ENCODE data around the gene PRKN. TPM values are rescaled to one million over a fixed set of nuclear protein-coding genes. Genes with fewer than 3 reads are reported as not detected.

PRKN gene
- total RNA-seq, 6 experiments from 2014 or later = 0.32 TPM; not detected in 5

GRCh38 chr6:162070639-162071038 is 656.9 kb downstream of the PRKN start:
- Mint-ChIP-seq H3K27ac (no peak overlapping the region), H3K9me3 (peaks cover 56% of the 10 kb centered on the region), H3K4me1 (ENCODE audit: low read depth) (no peaks in the 10 kb centered on the region), H3K4me3 (no peak overlapping the region), H3K36me3 (ENCODE audit: low read depth) (peaks cover 4% of the 10 kb centered on the region; the same call in 1 of the 2 replicates), H3K27me3 (ENCODE audit: insufficient read depth) (no peaks in the 10 kb centered on the region)
- TF ChIP-seq CTCF (IDR thresholded peaks at IDR 0.05) = no peak
- DNase-seq = no peak

DNA sequence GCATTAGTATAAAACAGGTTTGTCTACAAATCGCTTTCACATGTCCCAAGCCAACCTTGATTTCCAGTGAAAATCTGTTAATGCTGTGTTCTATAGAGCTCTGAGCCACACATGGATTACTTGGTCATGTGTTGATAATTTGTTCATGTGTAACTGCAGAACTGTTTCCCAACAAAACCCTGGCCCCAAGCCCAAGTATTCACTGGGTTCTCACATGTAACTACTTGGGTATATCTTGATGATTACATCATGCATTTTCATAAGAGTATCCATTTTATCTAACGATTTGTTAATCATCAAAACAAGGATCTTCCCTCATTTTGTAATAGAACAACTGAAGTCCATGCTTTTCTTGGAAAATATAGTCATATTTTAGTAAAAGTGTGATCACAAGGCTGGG is 657.6 kb downstream of the PRKN start:
- Mint-ChIP-seq H3K27ac (no peak overlapping the region), H3K9me3 (peaks cover 59% of the 10 kb centered on the region), H3K36me3 (ENCODE audit: low read depth) (peaks cover 4% of the 10 kb centered on the region; the same call in 1 of the 2 replicates), H3K4me1 (ENCODE audit: low read depth) (no peaks in the 10 kb centered on the region), H3K4me3 (no peak overlapping the region), H3K27me3 (ENCODE audit: insufficient read depth) (no peaks in the 10 kb centered on the region)
- DNase-seq = no peak
- no peak for TF ChIP-seq CTCF (IDR thresholded peaks at IDR 0.05)

- H3K4me1 Mint-ChIP-seq (ENCODE audit: low read depth) = no peaks in the 10 kb centered on the region
- H3K27ac Mint-ChIP-seq = no peak overlapping the region
- peaks cover 4% of the 10 kb centered on the region; the same call in 1 of the 2 replicates for H3K36me3 Mint-ChIP-seq (ENCODE audit: low read depth)
- no peaks in the 10 kb centered on the region for H3K27me3 Mint-ChIP-seq (ENCODE audit: insufficient read depth)
- peaks cover 68% of the 10 kb centered on the region for H3K9me3 Mint-ChIP-seq
- no peak overlapping the region for H3K4me3 Mint-ChIP-seq
- no peak for DNase-seq
- no peak for TF ChIP-seq CTCF (IDR thresholded peaks at IDR 0.05)
Observed at GRCh38 chr6:162068340-162068739, 659.2 kb downstream of the PRKN start.

DNA sequence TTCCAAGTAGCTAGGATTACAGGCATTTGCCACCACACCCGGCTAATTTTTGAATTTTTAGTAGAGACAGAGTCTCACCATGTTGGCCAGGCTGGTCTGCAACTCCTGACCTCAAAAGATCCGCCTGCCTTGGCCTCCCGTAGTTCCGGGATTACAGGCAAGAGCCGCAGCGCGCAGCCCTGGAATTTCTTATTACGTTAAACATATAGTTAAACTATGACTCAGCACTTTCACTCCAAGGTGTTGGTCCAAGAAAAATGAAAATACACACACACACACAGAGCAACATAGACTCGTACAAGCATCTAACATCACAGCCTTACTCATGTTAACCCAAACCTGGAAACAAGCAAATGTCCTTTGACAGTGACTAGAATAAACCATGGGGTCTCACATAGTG is 663.9 kb downstream of the PRKN start:
- peaks cover 46% of the 10 kb centered on the region for H3K9me3 Mint-ChIP-seq
- H3K27ac Mint-ChIP-seq = no peak overlapping the region
- H3K4me3 Mint-ChIP-seq = no peak overlapping the region

DNA sequence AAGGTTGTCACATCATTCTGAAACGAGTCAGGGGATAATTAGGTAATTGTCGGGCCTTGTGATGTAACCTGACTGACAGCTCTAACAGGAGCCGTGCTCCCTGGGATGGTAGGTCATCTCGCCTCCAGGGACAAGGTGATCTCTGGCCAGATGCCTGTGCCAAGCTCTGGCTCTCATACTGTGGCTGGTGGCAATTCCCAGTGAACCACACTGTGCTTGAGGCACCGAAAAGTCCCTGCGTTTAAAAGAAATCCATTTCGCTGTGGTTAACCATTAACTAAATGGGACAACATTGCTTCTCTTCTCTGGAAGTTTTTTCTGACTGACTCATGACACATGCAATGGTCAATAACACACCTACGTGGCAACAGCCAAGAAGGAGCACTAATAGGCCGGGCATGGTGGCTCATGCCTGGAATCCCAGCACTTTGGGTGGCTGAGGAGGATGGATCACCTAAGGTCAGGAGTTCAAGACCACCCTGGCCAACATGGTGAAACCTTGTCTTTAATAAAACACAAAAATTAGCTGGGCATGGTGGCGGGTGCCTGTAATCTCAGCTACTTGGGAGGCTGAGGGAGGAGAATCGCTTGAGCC is 669.2 kb downstream of the PRKN start:
- Mint-ChIP-seq H3K4me1 (ENCODE audit: low read depth) (no peaks in the 10 kb centered on the region), H3K27me3 (ENCODE audit: insufficient read depth) (no peaks in the 10 kb centered on the region; the same call in 1 of the 2 replicates), H3K4me3 (no peak overlapping the region), H3K27ac (no peak overlapping the region), H3K9me3 (peaks cover 40% of the 10 kb centered on the region), H3K36me3 (ENCODE audit: low read depth) (no peaks in the 10 kb centered on the region)
- no peak for TF ChIP-seq CTCF (IDR thresholded peaks at IDR 0.05)
- no peak for DNase-seq

More for the DNA sequence above, 663.9 kb downstream of the PRKN start:
- no peak for DNase-seq
- H3K36me3 Mint-ChIP-seq (ENCODE audit: low read depth) = no peaks in the 10 kb centered on the region
- TF ChIP-seq CTCF (IDR thresholded peaks at IDR 0.05) = no peak
- H3K4me1 Mint-ChIP-seq (ENCODE audit: low read depth) = no peaks in the 10 kb centered on the region
- no peaks in the 10 kb centered on the region for H3K27me3 Mint-ChIP-seq (ENCODE audit: insufficient read depth)
